PC-9 (cell line): ENCODE data around the gene NISCH. TPM values are rescaled to one million over a fixed set of nuclear protein-coding genes. Genes with fewer than 3 reads are reported as not detected.

Source experiments
- BruUV-seq: library from RNA; stranded (reverse); fragments of 400-500 nt; replicated peaks from 2 replicates; lab custom pipeline; 2021; lab: Mats Ljungman, UMichigan
- CTCF ChIA-PET: fragments of 300-600 bp; sonication (Branson Sonifier 250); formaldehyde crosslinking; loops from one replicate; lab custom pipeline; 2022; ENCODE audit warnings: antibody characterized with exemption; lab: Charles Lee
- POLR2A ChIA-PET: fragments of 300-600 bp; sonication (Branson Sonifier 250); formaldehyde crosslinking; loops from one replicate; lab custom pipeline; 2022; ENCODE audit warnings: antibody characterized with exemption; ENCODE audit not compliant: unreplicated experiment; lab: Charles Lee
- DNase-seq, 2 experiments: peaks; one replicate each; pipeline versions ENCODE4 v3.0.0 to v3.0.0-alpha.2; 2015 to 2022; ENCODE audit warnings: mixed read lengths in 1 of 2
- H2AFZ ChIP-seq: fragments of 200-600 bp; sonication (generic); 2 replicates; pipeline ENCODE4 v1.8.1; 2017; ENCODE audit warnings: antibody characterized with exemption
- H3F3A ChIP-seq: fragments of 200-600 bp; sonication (generic); 2 replicates; pipeline ENCODE4 v1.8.1; 2017; ENCODE audit warnings: antibody characterized with exemption, mild to moderate bottlenecking, low read depth; ENCODE audit not compliant: insufficient read depth
- H3K27ac ChIP-seq: fragments of 200-600 bp; sonication (generic); 2 replicates; pipeline ENCODE4 v1.6.1; 2016; ENCODE audit warnings: mixed run types
- H3K27me3 ChIP-seq: fragments of 200-600 bp; sonication (generic); 2 replicates; pipeline ENCODE4 v1.6.1; 2016; ENCODE audit warnings: low read depth, mixed run types; ENCODE audit not compliant: insufficient read depth
- H3K36me3 ChIP-seq: fragments of 200-600 bp; sonication (generic); 2 replicates; pipeline ENCODE4 v1.6.1; 2016; ENCODE audit warnings: low read depth, mixed run types
- H3K4me1 ChIP-seq: fragments of 200-600 bp; sonication (generic); replicated peaks from 2 replicates; pipeline ENCODE4 v1.6.1; 2016; ENCODE audit warnings: mixed run types; ENCODE audit not compliant: insufficient read depth
- H3K4me2 ChIP-seq: fragments of 200-600 bp; sonication (generic); 2 replicates; pipeline ENCODE4 v1.6.1; 2017; ENCODE audit warnings: mixed run types
- H3K4me3 ChIP-seq: fragments of 200-600 bp; sonication (generic); 2 replicates; pipeline ENCODE4 v1.6.1; 2016; ENCODE audit warnings: mixed run types
- H3K79me2 ChIP-seq: fragments of 200-600 bp; sonication (generic); 2 replicates; pipeline ENCODE4 v1.6.1; 2017; ENCODE audit warnings: low read depth, mixed run types
- H3K9me2 ChIP-seq: fragments of 200-600 bp; sonication (generic); 2 replicates; pipeline ENCODE4 v1.8.1; 2017; ENCODE audit warnings: mild to moderate bottlenecking; ENCODE audit not compliant: insufficient read depth
- H3K9me3 ChIP-seq: fragments of 200-600 bp; sonication (generic); 2 replicates; pipeline ENCODE4 v1.8.1; 2016; ENCODE audit warnings: low read depth; ENCODE audit not compliant: insufficient read depth
- H4K20me1 ChIP-seq: fragments of 200-600 bp; sonication (generic); 2 replicates; pipeline ENCODE4 v1.8.1; 2017; ENCODE audit not compliant: insufficient read depth
- CTCF ChIP-seq: fragments of 200-600 bp; sonication (generic); conservative IDR thresholded peaks from 2 replicates; pipeline ENCODE4 v1.6.1; 2017; ENCODE audit warnings: mixed run types, antibody characterized with exemption, mild to moderate bottlenecking, moderate library complexity
- EZH2 ChIP-seq: fragments of 200-600 bp; sonication (generic); IDR thresholded peaks from 2 replicates; pipeline ENCODE4 v1.8.0; 2017; ENCODE audit warnings: antibody characterized with exemption, low read depth
- intact Hi-C: fragments of 100-400 bp; cut with micrococcal nuclease; formaldehyde crosslinking; loops from one replicate; pipeline ENCODE4 v1.10.0; 2022; ENCODE audit not compliant: unreplicated experiment
- total RNA-seq: library from RNA; stranded (reverse); gene quantifications from 2 replicates; pipeline ENCODE4 v1.2.3, GENCODE V29; 2021

NISCH gene
- total RNA-seq, 1 experiment from 2014 or later: 66.1 TPM

- no peaks in the 10 kb centered on the region for H3K9me3 ChIP-seq
- peaks cover 22% of the 10 kb centered on the region; the same call in 1 of the 2 replicates for H3F3A ChIP-seq
- H3K27ac ChIP-seq: peak overlapping the region; percentile 71
- peak overlapping the region; percentile 99 for H3K4me3 ChIP-seq
- ChIA-PET CTCF (no interaction called here), POLR2A (no interaction called here)
- TF ChIP-seq EZH2 (no peak), CTCF (no peak)
- H4K20me1 ChIP-seq: peaks cover 5% of the 10 kb centered on the region; the same call in 1 of the 2 replicates
- H3K27me3 ChIP-seq: no peaks in the 10 kb centered on the region
- no peaks in the 10 kb centered on the region for H3K36me3 ChIP-seq
- H3K79me2 ChIP-seq: peaks cover 38% of the 10 kb centered on the region
- DNase-seq: no peak
- intact Hi-C loops: no loop called here
- TSS peak; percentile 75 for BruUV-seq
- H2AFZ ChIP-seq: peak overlapping the region; percentile 89
- H3K4me1 ChIP-seq: peaks cover 26% of the 10 kb centered on the region
- H3K4me2 ChIP-seq: peak overlapping the region; percentile 100
- H3K9me2 ChIP-seq: no peaks in the 10 kb centered on the region
Measured at GRCh38 chr3:52537165-52537620, 81.8 kb downstream of the NISCH start.

- peak overlapping the region; percentile 100 for H3K4me2 ChIP-seq
- peaks cover 33% of the 10 kb centered on the region for H3K79me2 ChIP-seq
Measured at GRCh38 chr3:52537726-52538421, 82.5 kb downstream of the NISCH start.

More at GRCh38 chr3:52537726-52538421, 82.5 kb downstream of the NISCH start:
- Histone ChIP-seq H3K9me2 (no peaks in the 10 kb centered on the region), H3K27me3 (no peaks in the 10 kb centered on the region), H3K4me1 (peaks cover 21% of the 10 kb centered on the region), H4K20me1 (peaks cover 5% of the 10 kb centered on the region; the same call in 1 of the 2 replicates), H3K27ac (no peak overlapping the region), H3K4me3 (peak overlapping the region; percentile 99), H3K36me3 (no peaks in the 10 kb centered on the region), H3K9me3 (no peaks in the 10 kb centered on the region), H3F3A (peaks cover 22% of the 10 kb centered on the region; the same call in 1 of the 2 replicates), H2AFZ (no peak overlapping the region)
- no peak for DNase-seq
- POLR2A ChIA-PET: no interaction called here
- intact Hi-C loops: no loop called here
- TF ChIP-seq CTCF (no peak), EZH2 (no peak)
- CTCF ChIA-PET: no interaction called here
- BruUV-seq: no TSS peak
